ENCODE data around the gene RBM19.

DNA sequence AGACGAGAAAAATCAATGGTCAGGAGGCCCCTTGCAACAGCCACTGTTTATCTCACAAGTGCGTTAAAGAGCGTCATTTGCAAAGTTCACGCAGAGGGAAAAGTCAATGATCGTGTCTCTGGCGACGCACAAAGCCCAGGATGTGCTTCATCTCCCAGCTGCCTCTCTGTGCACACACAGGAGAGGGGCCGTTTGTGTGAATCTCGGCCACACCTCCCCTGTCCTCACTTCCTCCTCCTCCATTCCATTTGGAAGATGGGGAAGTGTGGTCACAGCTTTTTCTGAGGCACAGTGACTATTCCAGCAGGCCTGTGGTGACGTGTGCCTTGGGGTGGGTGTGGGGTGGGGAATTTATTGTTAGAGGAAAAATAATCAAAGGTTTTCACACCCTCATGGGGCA, 90.4 kb downstream of the RBM19 start:
- TF ChIP-seq, protein P1, sequence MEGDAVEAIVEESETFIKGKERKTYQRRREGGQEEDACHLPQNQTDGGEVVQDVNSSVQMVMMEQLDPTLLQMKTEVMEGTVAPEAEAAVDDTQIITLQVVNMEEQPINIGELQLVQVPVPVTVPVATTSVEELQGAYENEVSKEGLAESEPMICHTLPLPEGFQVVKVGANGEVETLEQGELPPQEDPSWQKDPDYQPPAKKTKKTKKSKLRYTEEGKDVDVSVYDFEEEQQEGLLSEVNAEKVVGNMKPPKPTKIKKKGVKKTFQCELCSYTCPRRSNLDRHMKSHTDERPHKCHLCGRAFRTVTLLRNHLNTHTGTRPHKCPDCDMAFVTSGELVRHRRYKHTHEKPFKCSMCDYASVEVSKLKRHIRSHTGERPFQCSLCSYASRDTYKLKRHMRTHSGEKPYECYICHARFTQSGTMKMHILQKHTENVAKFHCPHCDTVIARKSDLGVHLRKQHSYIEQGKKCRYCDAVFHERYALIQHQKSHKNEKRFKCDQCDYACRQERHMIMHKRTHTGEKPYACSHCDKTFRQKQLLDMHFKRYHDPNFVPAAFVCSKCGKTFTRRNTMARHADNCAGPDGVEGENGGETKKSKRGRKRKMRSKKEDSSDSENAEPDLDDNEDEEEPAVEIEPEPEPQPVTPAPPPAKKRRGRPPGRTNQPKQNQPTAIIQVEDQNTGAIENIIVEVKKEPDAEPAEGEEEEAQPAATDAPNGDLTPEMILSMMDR (IDR thresholded peaks at IDR 0.05), result no peak
- TF ChIP-seq POLR2A (IDR thresholded peaks at IDR 0.05), result no peak
